GM21390 (cell line): Measurements from ENCODE around the gene ROR2.

ENCODE experiments used
- ATAC-seq: cut with Tn5 transposase; IDR thresholded peaks from one replicate; pipeline ENCODE4 v1.9.1; 2021; ENCODE audit not compliant: unreplicated experiment

Gene ROR2

DNA sequence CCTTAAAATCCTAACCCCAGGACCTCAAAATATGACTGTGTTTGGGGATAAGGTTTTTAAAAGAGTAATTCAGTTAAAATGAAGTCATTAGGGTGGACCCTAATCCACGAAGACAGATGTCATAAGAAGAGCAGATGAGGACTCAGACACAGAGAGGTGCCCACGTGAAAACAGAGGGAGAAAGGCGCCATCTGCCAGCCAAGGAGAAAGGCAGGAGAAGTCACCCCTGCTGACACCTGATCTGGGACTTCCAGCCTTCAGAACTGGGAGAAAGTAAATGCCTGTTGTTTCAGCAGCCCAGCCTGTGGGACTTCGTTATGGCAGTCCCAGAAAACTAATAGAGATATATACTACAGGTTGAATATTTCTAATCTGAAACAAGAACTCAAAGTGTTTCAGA is 67.4 kb downstream of the ROR2 start:
- no peak for ATAC-seq

DNA sequence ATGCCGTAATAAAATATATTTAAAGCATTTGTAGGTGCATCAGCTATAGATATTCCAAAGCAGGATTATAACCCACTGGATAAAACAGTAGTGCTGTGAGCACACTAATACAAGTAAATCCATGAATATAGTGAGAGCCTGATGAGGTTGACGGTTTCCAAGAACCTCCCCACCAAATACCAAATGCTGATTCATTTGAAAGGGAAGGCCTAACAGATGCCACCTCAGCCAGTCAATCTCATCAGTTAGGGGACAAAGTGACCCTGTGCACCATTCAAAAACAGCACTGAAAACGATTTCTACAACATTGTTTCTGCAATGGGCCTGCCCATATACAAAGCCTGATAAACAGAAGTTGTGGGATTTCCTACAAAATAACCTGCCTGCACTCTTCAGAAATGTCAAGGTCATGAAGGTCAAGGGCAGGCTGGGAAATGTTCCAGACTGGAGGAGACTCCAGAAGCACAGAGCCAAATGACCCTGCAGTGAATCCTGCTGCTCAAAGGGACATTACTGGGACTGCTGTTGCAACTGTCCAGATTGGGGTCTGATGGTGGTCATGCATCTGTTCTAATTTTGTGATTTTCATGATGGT is 69.6 kb downstream of the ROR2 start:
- no peak for ATAC-seq

DNA sequence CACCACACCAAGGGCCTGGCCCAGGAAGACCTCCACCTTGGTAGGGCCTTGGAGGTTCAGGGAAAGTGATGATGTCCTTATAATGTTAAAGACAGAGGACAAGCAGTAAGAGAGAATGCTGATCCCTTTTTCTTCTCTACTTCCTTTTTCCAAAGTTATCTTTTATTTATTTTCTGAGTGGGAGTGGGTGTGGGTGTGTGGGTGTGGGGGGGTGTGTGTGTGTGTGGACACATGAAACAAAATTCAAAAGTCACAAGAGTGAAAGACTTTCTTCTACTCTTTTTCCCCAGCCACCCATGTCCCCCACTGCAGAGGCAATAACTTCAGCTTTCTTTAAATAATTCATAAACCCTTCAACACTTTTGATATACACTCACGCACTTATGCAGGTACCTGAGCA is 70.8 kb downstream of the ROR2 start:
- ATAC-seq, result no peak

DNA sequence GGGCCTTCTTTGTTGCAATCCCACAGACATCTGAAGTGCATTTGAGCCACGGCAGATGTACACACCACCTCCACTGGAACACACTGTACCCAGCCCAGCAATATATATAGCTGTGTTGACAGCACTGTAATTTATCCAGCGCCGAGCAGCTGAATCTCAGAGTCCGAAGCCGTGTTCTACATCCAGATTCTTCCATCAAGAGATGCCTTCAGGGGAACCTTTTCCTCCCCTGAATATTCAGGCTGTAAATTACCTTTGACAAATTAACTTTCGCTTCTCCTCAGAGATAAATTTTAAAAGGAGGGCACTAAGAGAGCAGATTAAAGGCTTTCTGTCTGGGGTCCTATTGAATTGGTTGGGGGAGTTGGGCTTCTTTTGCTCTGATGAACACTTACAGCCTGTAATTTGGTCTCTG is 76.4 kb downstream of the ROR2 start:
- no peak for ATAC-seq

DNA sequence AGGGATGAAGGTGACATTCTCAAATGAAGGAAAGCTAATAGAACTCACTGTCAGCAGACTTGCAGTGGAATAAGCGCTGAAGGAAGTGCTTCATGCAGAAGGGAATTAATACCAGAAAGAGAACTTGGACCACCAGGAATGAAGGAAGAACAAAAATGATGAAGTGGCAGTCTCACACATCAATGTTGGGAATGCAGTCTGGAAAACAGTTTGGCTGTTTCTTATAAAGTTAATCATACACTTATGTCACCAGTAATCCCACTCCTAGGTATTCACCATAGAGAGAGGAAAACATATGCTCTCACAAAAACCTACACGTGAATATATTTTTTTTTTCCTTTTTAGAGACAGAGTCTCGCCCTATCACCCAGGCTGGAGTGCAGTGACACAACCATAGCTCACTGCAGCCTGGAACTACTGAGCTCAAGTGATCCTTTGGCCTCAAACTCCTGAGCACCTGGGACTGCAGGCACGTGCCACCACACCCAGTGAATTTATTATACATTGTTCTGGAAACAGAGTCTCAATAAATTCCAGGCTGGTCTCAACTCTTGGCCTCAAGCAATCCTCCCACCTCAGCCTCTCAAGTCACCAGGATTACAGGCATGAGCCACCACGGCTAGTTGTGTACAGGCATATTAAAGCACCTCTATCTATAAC is 81.2 kb downstream of the ROR2 start:
- no peak for ATAC-seq

DNA sequence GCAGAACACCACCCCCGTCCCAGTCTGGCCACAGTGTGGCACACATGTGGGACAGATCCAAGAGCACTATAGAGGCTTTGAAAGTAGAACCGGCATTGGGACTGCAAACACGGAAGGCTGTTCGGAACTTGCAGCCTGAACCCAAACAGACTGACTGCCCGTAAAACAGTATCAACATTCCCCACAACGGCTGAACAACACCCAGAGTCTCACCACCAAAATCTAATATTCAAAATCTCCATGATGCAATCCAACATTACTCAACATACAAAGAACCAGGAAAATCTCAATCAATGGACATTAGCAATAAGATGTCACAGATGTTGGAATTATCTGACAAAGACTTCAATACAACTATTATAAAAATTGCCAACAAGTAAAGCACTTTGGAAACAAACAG is 82.3 kb downstream of the ROR2 start:
- ATAC-seq, result no peak

DNA sequence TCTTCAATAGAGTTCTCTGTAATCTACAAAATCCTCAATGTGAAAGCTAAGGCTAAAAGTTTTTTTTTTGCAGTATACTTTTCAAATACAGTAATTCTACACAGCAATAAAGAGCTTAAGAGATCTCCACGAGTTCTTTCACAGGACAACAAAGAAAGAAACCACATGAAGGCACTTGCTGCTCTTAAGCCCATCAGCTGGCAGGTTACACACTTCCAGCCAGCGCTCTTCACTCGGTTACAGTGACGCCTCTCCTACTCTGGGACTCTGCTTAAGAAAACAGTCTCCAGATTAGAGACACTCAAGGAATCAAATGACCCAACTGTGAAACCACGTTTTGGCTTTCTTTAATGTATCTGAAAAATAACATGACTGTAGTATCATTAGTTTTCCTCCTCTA is 85.0 kb downstream of the ROR2 start:
- no peak for ATAC-seq

DNA sequence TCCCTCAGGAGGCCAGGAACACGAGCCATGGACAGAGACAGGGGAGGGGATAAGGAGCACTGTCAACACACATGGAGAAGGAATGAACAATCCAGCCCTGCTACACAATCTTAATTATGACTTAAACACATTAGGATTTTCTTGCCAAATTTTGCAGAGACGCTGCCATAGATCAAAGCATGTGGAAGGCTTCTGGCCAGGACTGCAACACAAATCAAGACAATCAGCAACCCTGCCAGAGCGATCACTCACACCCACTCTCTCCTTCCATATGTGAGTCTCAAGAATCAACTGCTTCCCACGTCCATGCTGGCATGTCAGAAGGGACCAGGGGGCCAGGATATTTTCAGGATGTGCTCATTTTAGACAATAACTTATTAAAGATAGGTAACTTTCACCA is 85.6 kb downstream of the ROR2 start:
- ATAC-seq, result no peak

DNA sequence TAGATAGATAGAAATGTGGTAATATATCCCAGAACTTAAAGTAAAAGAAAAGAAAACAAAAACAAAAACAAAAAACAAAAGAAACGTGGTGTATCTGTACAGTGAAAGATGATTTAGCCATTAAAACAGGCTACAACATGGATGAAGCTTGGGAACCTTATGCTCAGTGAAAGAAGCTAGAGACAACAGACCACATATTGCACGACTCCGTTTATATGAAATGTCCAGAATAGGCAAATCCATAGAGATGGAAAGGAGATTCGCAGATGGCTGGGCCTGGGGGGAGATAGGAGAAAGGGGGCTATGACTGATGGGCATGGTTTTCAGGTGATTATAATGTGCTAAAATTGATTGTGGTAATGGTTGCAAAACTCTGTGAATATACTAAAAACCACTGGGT is 86.6 kb downstream of the ROR2 start:
- no peak for ATAC-seq

DNA sequence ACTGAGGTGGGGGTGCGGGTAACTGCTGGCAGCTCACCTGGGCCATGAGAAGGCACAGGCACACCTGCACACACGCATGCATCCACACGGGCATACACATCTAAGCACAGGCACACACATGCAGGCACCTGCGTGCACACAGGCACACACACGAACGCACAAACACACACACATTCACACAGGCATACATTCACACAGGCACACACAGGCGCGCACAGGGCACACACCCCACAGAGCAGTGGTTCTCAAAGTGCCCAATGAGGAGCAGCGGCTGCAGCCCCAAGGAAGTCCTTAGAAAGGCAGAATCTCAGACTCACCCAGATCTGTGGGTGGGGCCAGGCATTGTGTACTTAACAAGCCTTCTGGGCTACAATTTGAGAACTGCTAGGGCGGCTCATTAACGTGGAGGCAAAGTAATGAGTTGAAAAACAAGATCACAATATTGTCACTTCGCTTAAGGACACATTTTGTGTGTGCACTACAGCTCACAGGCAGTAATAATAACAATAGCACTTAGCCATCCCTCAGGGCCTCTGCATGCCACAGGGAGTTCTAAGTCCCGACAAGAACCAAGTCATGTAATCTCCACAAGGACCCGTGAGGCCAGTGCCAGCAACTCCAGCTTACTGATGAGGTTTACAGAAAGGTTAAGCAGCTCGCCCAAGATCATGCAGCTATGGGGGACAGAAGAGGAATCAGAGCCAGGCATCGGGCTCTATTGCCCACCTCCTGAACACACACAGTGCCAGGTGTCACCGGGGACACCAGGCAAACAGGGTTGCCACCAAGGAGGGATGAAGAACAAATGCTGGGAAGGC is 91.6 kb downstream of the ROR2 start:
- no peak for ATAC-seq

DNA sequence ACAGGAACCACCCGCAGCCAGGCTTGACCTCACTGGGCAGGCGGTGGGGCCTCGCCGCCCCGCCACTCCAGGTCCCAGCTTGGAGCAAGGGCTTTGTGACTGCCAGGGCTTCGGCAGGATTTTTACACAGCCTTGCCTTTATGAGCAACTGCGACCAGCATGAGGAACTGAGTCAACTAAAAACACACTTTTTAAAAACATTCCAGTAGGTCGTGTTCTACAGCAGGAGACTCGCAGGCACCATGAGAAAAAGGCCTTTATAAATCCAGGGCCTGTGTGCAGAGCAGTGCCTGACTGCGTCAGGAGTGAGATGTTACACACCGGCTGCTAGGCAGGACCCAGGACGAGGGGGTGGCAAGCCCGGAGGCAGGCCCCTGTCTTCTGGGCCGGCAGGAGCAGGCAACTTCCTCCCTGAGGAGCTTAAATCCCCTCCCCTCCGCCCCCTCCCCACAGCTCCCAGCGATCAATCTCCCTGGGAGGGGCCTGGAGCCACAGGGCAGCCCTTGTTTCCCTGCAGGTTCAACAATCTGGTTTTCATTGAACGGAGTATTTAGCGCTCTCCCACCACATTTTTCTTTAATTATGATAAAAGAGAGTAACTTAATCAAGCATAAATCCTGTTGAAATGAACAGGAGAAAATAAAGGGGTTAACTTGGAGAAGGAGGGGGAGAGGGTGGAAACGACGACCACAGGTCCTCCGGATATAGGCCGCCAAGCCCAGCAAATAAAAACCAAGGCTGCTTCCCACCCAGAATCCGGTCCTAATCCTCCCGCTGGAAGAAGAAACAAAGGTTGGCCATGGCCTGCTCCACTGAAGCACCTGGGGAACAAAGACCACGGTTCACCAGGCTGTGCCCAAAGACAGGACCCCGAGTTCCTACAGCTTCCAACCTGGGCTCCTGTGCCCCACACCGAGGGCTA is 92.5 kb downstream of the ROR2 start:
- no peak for ATAC-seq

DNA sequence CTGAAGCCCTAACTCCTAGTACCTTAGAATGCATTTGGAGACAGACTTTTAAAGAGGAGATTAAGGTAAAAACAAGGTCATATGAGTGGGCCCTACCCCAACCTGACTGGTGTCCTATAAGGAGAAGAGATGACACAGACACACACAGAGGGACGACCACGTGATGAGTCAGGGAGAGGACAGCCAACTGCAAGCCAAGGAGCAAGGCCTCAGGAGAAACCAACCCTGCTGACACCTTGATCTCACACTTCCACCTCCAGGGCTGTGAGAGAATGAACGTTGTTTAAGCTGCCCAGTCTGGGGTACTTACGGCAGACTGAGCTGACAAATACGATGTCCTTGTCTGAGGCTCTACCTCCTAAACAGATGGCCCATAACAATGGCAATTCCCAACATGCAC is 93.6 kb downstream of the ROR2 start:
- no peak for ATAC-seq

DNA sequence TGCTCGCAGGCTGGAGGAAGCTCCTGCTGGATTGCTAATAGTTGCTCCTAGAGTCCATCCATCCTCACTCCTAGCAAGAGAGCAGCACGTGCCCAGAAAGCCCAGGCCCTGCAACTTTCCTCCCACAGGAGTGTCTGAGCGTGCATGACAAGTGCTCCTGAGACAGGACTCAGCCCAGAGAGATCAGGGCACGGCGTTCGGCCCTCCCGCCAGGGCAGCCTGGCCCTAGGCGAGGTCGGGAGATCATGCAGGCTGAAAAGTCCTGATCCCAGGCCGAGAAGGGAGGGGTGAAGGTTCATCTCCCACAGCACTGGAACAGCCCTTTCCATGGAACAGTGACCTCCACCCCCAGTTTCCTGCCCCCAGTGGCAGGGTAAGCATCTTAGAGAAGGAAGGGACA is 94.8 kb downstream of the ROR2 start:
- ATAC-seq, result no peak

DNA sequence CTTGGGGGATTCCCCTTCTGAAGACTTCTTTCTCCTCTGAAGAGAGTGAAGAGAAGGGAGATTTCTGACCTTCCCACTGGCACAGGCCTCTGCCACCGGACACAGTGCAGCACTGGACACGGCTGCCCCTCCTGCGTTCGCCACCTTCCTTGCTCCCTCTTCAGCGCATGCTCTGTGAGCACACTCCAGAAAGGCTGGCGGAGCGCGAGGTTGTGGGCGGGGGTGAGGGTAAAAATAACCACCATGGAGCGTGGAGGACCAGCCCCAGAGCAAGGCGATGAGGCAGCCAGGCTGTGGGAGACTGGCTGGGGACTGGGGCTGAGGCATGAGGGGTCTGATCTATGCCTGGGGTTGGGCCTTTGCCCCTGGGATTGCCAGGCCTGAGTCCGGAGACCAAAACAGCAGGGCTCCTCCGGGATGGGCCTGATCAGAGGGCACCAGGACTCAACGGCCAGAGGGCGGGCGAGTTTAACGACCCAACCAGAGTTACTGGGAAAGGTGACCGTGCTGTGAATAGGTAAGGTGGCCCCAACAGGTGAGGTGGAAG is 97.2 kb downstream of the ROR2 start:
- no peak for ATAC-seq

DNA sequence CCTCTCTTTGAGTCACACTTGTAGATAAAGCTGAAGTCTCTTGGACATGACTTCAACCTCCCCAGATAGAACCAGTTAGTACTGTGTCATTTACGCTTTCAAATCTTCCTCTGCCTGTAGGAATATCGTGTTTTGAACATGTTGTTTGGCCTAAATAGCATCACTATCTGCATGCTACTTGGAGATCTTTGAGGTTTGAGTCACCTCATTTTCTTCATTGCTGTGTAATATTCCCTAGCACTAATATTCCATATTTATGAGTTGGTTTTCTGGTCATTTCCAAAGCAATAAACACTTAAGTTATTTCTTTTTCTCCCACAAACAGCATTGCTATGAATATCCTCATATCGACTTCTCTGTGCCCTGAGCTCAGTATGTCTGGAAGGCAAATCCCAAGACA is 100.3 kb downstream of the ROR2 start:
- no peak for ATAC-seq

DNA sequence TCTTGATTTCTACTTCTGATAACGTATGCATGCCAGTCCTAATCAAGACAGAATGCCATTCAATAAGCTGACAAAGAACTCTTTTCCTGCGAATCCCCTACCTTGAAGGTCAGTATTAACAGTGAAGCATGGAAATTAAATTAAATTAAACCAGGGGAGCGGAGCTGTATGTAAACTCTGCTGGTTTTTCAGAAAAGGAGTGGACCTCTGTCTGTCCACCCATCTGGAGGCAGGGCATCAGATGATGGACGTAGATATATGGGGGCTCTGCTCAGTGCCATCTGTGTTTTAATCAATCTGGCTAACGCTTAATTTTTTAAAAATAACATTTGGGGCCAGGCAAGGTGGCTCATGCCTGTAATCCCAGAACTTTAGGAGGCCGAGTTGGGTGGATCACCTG is 101.9 kb downstream of the ROR2 start:
- no peak for ATAC-seq

DNA sequence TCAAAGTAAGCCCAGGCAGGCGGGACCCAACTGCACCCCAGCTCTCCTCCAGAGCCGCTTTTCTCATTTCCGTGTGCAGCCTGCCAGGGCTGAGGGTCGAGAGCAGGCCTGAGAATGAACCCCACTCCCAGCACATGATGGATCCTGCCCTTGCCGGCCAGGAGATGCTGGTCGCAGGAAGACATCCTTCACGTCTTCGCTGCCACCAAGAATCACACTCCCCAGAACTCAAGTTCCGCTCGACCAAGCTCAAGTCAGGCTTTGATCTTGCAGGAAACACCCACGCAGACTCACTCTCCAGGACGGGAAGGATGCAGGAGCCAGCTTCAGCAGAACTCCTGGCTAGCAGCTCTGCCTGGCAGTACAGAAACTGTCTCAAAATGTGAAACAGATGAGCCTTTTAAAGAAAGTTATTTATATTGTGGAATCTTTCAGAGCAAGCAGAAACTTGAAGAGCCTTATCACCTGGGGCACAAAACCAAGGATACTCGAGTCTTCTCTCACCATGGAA is 102.4 kb downstream of the ROR2 start:
- ATAC-seq, result no peak

DNA sequence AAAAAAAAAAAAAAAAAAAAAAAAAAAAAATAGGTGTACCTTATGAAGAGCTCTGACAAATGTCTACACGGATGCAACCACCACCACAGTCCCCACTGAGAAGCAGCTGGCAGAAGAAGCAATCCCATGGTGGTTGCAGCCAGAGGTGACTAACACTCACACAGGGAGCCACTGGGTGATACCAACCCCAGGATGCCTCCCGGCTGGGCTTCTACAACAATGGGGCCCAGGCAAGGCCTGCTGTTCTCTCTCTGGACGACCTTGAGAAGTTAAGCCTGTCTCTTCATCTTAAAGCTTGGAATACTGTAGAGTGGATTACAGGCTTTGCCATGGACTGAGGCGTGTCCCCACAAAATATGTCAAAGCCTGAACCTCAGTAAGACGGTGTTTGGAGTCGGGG is 104.1 kb downstream of the ROR2 start:
- ATAC-seq, result no peak

DNA sequence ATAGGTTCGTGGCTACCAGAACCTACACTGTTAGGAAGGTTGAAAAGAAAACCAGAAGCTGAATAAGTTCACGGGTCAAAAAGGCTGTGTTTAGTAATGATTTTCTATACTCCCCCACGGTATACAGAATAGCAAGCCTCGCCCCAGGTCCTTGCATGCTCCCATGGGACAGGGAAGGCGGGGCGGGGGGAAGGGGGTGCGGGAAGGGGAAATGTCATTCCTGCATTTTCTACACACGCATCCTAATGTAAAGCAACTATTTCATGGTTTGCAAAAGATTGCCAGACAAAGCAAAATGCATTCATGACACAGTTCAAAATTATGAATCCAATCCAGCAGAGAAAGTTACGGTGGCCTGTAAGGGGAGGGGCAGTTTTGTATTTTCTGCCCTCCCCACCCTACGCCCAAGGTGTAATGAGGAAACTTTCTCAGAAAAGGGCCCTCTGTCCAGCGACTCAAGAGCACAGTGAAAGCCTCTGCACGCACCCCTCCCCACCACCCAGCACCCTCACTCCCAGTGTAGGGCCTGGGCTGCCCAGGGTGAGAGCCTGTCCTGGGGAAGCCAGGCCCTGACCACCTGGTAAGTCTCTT is 105.2 kb downstream of the ROR2 start:
- no peak for ATAC-seq

DNA sequence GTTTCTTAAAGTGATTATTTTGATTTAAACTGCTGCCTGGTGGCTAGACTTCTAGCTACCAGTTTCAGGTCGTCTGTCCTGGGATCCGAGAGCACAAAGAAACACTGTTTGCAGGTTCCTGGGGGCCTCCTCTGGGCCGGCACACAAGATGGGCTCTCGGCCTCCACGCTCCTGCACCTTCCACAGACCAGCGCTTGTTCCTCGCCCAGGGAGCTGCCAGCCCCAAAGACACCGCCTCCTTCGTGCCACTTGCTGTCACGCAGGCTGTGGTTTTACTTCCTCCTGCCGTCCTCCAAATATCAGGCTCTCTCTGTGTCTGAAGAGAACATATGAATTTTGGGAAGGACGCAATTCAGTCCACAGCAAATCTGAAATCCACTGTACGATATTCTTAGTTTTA is 105.8 kb downstream of the ROR2 start:
- ATAC-seq, result no peak
